Endothelial cell of umbilical vein (primary cell): ENCODE measurements around the gene SKI. TPM values are rescaled to one million over a fixed set of nuclear protein-coding genes. Genes with fewer than 3 reads are reported as not detected.

ENCODE experiments used
- BruUV-seq: library from RNA; stranded (reverse); fragments of 400-500 nt; replicated peaks from 2 replicates; lab custom pipeline; 2021; lab: Mats Ljungman, UMichigan
- CTCF ChIA-PET: fragments of 300-600, 350-600 bp; sonication (Branson Sonifier 250); formaldehyde crosslinking; loops from one replicate; lab custom pipeline; 2021; ENCODE audit warnings: antibody characterized with exemption, inconsistent platforms; lab: Charles Lee
- POLR2A ChIA-PET: fragments of 300-600, 350-600 bp; sonication (Branson Sonifier 250); formaldehyde crosslinking; loops from one replicate; lab custom pipeline; 2021; ENCODE audit warnings: antibody characterized with exemption, inconsistent platforms; lab: Charles Lee
- DNase-seq: peaks from one replicate; pipeline ENCODE4 v3.0.0-alpha.2; 2011; ENCODE audit warnings: low read depth, low spot score
- FAIRE-seq: peaks from 2 replicates; lab custom pipeline; 2011; peaks lifted over from hg19 to GRCh38; lab: Jason Lieb, UNC
- H2AFZ ChIP-seq: 2 replicates; pipeline ENCODE4 v1.6.0; 2012; ENCODE audit warnings: low read depth, low read length, control low read depth, inconsistent platforms
- H3K27ac ChIP-seq: 2 replicates; pipeline ENCODE4 v1.5.1; 2011; ENCODE audit warnings: low read depth, mild to moderate bottlenecking, control low read depth, low read length, moderate library complexity; ENCODE audit not compliant: insufficient read depth
- H3K27me3 ChIP-seq, 2 experiments: 2 replicates each; pipeline versions ENCODE4 v1.6.0 to v1.6.1; 2011; ENCODE audit warnings: low read length in 2 of 2, mixed read lengths in 1 of 2; ENCODE audit not compliant: control insufficient read depth in 2 of 2, insufficient read depth in 2 of 2
- H3K36me3 ChIP-seq, 2 experiments: 2 replicates in 1 of 2; 3 replicates in 1 of 2; pipeline ENCODE4 v1.5.1; 2011; ENCODE audit warnings: low read length in 2 of 2, mild to moderate bottlenecking in 1 of 2, moderate library complexity in 1 of 2; ENCODE audit not compliant: control insufficient read depth in 2 of 2, insufficient read depth in 2 of 2; ENCODE audit errors: extremely low read depth in 1 of 2
- H3K4me1 ChIP-seq: 3 replicates; pipeline ENCODE4 v1.5.1; 2011; ENCODE audit warnings: mild to moderate bottlenecking, low read length; ENCODE audit not compliant: control insufficient read depth, insufficient read depth; ENCODE audit errors: extremely low read depth
- H3K4me2 ChIP-seq: 2 replicates; pipeline ENCODE4 v1.6.1; 2011; ENCODE audit warnings: low read length, control low read depth, mixed read lengths; ENCODE audit not compliant: insufficient read depth
- H3K4me3 ChIP-seq, 3 experiments: fragments of 200-600 bp in 1 of 3; sonication (generic), shearing (Covaris generic) in 1 of 3; replicated peaks in 1 of 3; 2 replicates each; pipeline ENCODE4 v1.5.1; 2011 to 2016; ENCODE audit warnings: control low read depth in 3 of 3, low read length in 3 of 3, mild to moderate bottlenecking in 2 of 3, inconsistent platforms in 1 of 3, low read depth in 1 of 3, moderate library complexity in 1 of 3; ENCODE audit not compliant: insufficient read depth in 1 of 3
- H3K79me2 ChIP-seq: 2 replicates; pipeline ENCODE4 v1.6.0; 2012; ENCODE audit warnings: low read length, inconsistent platforms; ENCODE audit not compliant: control insufficient read depth, insufficient read depth
- H3K9ac ChIP-seq: replicated peaks from 2 replicates; pipeline ENCODE3; 2011; ENCODE audit warnings: low read length, control low read depth; ENCODE audit not compliant: insufficient read depth; ENCODE audit errors: extremely low read depth
- H3K9me1 ChIP-seq: replicated peaks from 3 replicates; pipeline ENCODE4 v1.6.0; 2011; ENCODE audit warnings: mild to moderate bottlenecking, low read length; ENCODE audit not compliant: control insufficient read depth, insufficient read depth; ENCODE audit errors: extremely low read depth
- H3K9me3 ChIP-seq: replicated peaks from 2 replicates; pipeline ENCODE4 v1.5.1; 2012; ENCODE audit warnings: low read length, inconsistent platforms; ENCODE audit not compliant: control insufficient read depth, insufficient read depth
- H4K20me1 ChIP-seq: replicated peaks from 2 replicates; pipeline ENCODE3; 2011; ENCODE audit warnings: mild to moderate bottlenecking, low read length; ENCODE audit not compliant: control insufficient read depth, insufficient read depth; ENCODE audit errors: extremely low read depth
- EZH2 ChIP-seq: IDR thresholded peaks from 2 replicates; pipeline ENCODE4 v1.6.1; 2012; ENCODE audit warnings: borderline replicate concordance, low read depth, mild to moderate bottlenecking, moderate library complexity, low read length, inconsistent platforms; ENCODE audit not compliant: severe bottlenecking
- FOS ChIP-seq: IDR thresholded peaks from 2 replicates; pipeline ENCODE4 v1.6.1; 2011; ENCODE audit warnings: mild to moderate bottlenecking, low read length, moderate library complexity, borderline replicate concordance; ENCODE audit not compliant: insufficient read depth
- GATA2 ChIP-seq: IDR thresholded peaks from 2 replicates; pipeline ENCODE4 v1.7.0; 2011; ENCODE audit warnings: low read depth, mild to moderate bottlenecking, moderate library complexity, mixed read lengths, low read length; ENCODE audit not compliant: insufficient read length, insufficient read depth
- JUN ChIP-seq: IDR thresholded peaks from 2 replicates; pipeline ENCODE4 v1.6.1; 2011; ENCODE audit warnings: borderline replicate concordance, low read depth; ENCODE audit not compliant: insufficient read length, insufficient read depth
- MAX ChIP-seq: IDR thresholded peaks from 2 replicates; pipeline ENCODE4 v1.6.1; 2011; ENCODE audit not compliant: insufficient read depth, insufficient read length
- MYC ChIP-seq: IDR thresholded peaks from one replicate; pipeline ENCODE4 v1.6.1; 2011; ENCODE audit warnings: mild to moderate bottlenecking, low read depth, low read length
- POLR2A ChIP-seq: IDR thresholded peaks from 2 replicates; pipeline ENCODE4 v1.6.1; 2012; ENCODE audit warnings: low read depth, mild to moderate bottlenecking, control low read depth, low read length
- POLR2AphosphoS5 ChIP-seq: IDR thresholded peaks from 2 replicates; pipeline ENCODE4 v1.6.1; 2012; ENCODE audit warnings: low read depth, mild to moderate bottlenecking, control low read depth, low read length, moderate library complexity; ENCODE audit not compliant: insufficient read depth
- dilution Hi-C: fragments of 300-500 bp; cut with MboI; formaldehyde crosslinking; loops from one replicate; pipeline ENCODE4 v1.15.0; 2019; ENCODE audit warnings: low sequenced_read_pairs; ENCODE audit not compliant: extremely low pct_ligation_motif_present
- intact Hi-C: fragments of 100-400 bp; cut with micrococcal nuclease; formaldehyde crosslinking; loops from one replicate; pipeline ENCODE4 v1.10.0; 2022
- polyA plus RNA-seq, 4 experiments: library from polyadenylated mRNA; depleted of rRNA in 3 of 4; stranded (reverse) in 3 of 4; unstranded in 1 of 4; fragments of >200 nt; gene quantifications; 2 replicates each; pipeline versions ENCODE4 v1.2.1 to v1.2.3, GENCODE V29; 2011 to 2012; ENCODE audit warnings: missing spikeins in 1 of 4
- total RNA-seq: library from RNA; stranded (reverse); gene quantifications from 2 replicates; pipeline ENCODE4 v1.2.3, GENCODE V29; 2021

The SKI gene
- total and polyA plus RNA-seq, 2 donors (not counting 3 experiments of a cell fraction or from before 2014, with no cell fraction given) = 11.6 to 80.3 TPM

GRCh38 chr1:2203671-2204414, 24.3 kb upstream of the SKI start:
- no peaks in the 10 kb centered on the region for H4K20me1 ChIP-seq
- ChIA-PET POLR2A (interaction anchor here (1.0 to 1.8 kb wide), 3 partner anchors 9 to 25 kb away, joined by 3 to 17 read pairs (median 9); partner anchors contain the start of gene FAAP20), CTCF (interaction anchor here (0.9 to 12.3 kb wide), 8 partner anchors 9 to 188 kb away, joined by 3 to 631 read pairs (median 3); partner anchors contain the start of genes FAAP20, MORN1 and RER1)
- H3K9me1 ChIP-seq = no peaks in the 10 kb centered on the region
- no TSS peak for BruUV-seq
- H2AFZ ChIP-seq = peak overlapping the region; percentile 89
- DNase-seq (peak; percentile 23), FAIRE-seq (peak; percentile 15)
- H3K9me3 ChIP-seq = no peaks in the 10 kb centered on the region
- H3K4me1 ChIP-seq = peaks cover 32% of the 10 kb centered on the region
- no peaks in the 10 kb centered on the region for H3K27me3 ChIP-seq
- H3K79me2 ChIP-seq = no peaks in the 10 kb centered on the region
- peak overlapping the region in 1 of 3 experiments; percentile 51 for H3K4me3 ChIP-seq
- no peaks in the 10 kb centered on the region for H3K36me3 ChIP-seq
- intact Hi-C loops = loop anchor here (2.0 kb wide), 2 partner anchors 29 to 75 kb away; no protein-coding TSS in a partner anchor
- H3K9ac ChIP-seq = no peak overlapping the region
- H3K4me2 ChIP-seq = no peak overlapping the region
- TF ChIP-seq JUN (no peak), MYC (no peak)
- dilution Hi-C loops = no loop called here
- peak overlapping the region; percentile 4 for H3K27ac ChIP-seq

DNA sequence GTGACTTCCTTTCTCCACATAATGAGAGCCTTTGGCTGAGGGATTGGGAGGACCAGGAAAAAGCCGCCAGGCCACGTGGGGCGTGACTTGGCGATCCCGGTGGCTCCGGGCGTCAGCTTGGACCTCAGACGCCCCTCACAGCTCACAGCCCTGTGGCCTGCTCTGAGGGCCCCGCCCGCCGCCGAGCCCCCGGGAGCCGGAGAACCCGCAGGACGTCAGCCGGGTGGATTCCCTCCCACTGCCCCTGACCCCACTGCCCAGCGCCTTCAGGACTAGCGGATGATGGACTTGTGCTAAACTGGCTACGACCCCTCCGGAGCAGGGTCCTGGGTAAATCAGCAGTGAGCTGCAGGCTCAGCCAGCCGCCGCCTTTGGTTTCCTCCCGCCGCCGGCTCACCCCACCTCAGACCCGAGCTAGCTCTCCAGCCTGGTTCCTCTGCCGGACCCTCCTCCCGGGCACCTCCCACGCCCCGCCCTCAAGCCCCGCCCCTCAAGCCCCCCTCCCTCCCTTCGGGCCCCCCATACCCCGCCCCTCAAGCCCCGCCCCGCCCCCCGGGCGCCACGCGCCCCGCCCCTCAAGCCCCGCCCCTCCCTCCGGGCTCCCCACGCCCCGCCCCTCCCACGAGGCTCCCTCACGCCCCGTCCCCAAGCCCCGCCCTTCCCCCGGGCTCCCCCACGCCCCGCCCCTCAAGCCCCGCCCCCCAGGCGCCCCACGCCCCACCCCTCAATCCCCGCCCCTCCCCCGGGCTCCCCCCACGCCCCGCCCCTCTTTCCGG, 23.5 kb upstream of the SKI start:
- H3K9me1 ChIP-seq = no peaks in the 10 kb centered on the region
- no peaks in the 10 kb centered on the region for H3K79me2 ChIP-seq
- H3K27ac ChIP-seq = peak overlapping the region; percentile 4
- no peaks in the 10 kb centered on the region for H4K20me1 ChIP-seq
- peak overlapping the region; percentile 89 for H2AFZ ChIP-seq
- dilution Hi-C loops (no loop called here), intact Hi-C loops (loop anchor here (1.0 to 2.0 kb wide), 3 partner anchors 9 to 74 kb away; no protein-coding TSS in a partner anchor)
- TF ChIP-seq POLR2AphosphoS5 (peak; percentile 46), MAX (peak; percentile 40), POLR2A (peak; percentile 65), FOS (no peak), GATA2 (no peak), JUN (no peak), MYC (no peak), EZH2 (no peak)
- H3K9ac ChIP-seq = peak overlapping the region; percentile 52
- H3K27me3 ChIP-seq = no peaks in the 10 kb centered on the region
- CTCF ChIA-PET = interaction anchor here (0.7 to 12.3 kb wide), 7 partner anchors 10 to 187 kb away, joined by 3 to 631 read pairs (median 3); partner anchors contain the start of genes FAAP20, MORN1 and RER1
- FAIRE-seq = no peak
- BruUV-seq = no TSS peak
- H3K4me1 ChIP-seq = peaks cover 29% of the 10 kb centered on the region
- POLR2A ChIA-PET = interaction anchor here (1.0 to 1.8 kb wide), 4 partner anchors 10 to 26 kb away, joined by 3 to 17 read pairs (median 6); partner anchors contain the start of gene FAAP20
- peak overlapping the region; percentile 77 for H3K4me2 ChIP-seq
- H3K36me3 ChIP-seq = no peaks in the 10 kb centered on the region
- H3K9me3 ChIP-seq = no peaks in the 10 kb centered on the region
- DNase-seq = peak; percentile 70
- peak overlapping the region; percentile 0 to 51 (median 16) for H3K4me3 ChIP-seq
